HG03135 (cell line): ENCODE results near the gene ETF1.
A peak's percentile ranks its signal among the peaks of the same experiment; 100 is the strongest.

ENCODE experiments used
- ATAC-seq: cut with Tn5 transposase; IDR thresholded peaks from one replicate; pipeline ENCODE4 v1.9.1; 2021; ENCODE audit warnings: mild to moderate bottlenecking, moderate library complexity; ENCODE audit not compliant: unreplicated experiment

Gene ETF1

DNA sequence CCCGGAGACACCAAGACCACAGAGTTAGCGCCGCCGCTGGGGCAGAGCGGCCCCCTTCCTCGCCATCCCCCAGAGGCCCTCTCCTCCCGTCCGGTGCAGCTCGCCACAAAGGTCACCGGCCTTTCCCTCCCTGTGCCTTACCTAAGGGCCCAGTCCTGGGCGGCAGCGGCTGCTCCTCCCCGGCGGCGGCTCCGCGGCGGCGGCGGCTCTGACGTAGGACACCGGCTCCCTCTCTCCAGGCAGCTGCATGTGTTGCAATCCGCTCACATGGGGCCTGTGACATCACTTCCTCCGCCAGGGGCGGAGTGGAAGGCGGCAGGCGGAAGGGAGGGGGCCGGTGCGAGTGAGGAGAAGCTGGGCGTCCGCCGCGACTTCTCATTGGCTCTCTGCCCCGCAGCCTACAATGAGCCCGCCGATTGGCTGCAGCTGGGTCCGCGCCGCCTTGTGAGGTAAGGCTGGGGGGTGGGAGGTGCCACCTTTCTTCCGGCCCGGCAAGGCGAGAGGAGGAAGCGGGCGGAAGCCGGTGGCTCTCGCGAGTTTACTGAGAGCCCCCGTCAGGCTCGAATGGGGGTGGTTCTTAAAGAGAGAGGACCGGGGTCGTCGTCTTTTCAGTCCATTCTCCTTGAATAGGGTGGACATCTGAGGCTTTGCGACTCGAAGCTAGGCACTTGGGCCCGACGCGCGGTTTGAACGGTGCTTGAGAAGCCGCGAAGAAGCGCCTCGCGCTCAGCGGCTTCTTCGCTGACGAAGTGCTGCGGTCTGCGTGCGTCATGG, at the start of gene ETF1:
TSS of gene ETF1 (minus strand) at position 281 of the 774 bp plus-strand sequence. CDS start 318 bp downstream, outside the sequence.
- ATAC-seq: peak; percentile 90

GRCh38 chr5:138588013-138588788, 45.2 kb upstream of the ETF1 start:
- ATAC-seq: no peak

DNA sequence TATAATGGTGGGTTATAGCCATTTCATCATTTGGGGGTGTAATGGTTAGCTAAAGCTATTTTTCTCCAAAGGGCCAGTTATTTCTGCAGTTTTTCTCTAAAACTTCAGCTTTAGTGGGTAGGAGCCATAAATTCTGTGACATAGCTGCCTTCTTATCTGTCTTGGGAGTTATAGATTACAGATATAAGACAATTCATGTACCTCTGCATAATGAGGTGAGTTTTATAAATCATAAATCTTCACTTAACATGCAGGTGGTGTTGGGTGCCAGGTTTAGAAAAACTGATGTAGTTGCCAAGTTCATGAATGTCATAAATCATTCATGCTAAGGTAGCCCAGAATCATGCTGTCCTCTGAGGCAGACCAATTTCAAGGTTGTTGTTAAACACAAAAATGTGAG, 42.1 kb upstream of the ETF1 start:
- ATAC-seq: no peak

- no peak for ATAC-seq
Observed at GRCh38 chr5:138583984-138584637, 41.1 kb upstream of the ETF1 start.

- ATAC-seq: no peak
Observed at GRCh38 chr5:138582959-138583358, 39.9 kb upstream of the ETF1 start.

DNA sequence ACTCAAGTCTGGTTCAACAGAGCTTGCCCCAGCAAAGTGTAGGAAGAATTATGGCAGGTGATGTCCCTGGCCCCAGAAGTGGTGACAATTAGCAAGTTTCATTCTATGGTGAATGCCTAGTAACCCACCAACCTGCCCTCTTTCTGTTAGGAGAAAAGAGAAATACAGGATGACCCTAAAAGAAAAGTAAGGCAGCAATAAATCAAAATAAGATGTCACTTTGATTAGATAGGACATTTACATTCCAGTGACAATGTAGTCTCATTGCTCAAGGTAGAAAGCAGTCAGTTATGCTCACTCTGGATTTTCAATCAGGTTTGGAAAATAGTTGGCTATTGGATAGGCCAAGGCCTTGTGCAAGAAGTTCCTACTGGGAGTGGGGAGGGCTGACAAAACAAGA, 37.7 kb upstream of the ETF1 start:
- ATAC-seq: no peak

DNA sequence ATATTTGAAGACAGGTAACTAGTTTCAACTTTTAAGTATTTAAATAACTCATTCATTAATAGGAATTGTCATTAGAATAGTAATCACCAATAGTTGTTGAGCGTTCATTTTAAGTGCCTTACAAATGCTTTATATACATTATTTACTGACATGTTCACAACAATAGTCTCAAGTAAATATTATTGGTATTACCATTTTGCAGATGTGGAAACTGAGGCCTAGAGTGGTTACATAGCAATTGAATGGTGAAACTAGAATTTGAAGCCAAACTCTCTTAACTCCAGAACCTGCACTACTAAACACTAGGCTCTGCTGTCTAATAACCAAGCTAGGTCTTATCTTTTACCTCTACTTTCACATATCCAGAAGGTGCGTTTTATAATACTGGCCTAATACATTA, 37.0 kb upstream of the ETF1 start:
- no peak for ATAC-seq

- no peak for ATAC-seq
Observed at GRCh38 chr5:138579517-138579863, 36.5 kb upstream of the ETF1 start.

GRCh38 chr5:138577452-138577851, 34.4 kb upstream of the ETF1 start:
- no peak for ATAC-seq

DNA sequence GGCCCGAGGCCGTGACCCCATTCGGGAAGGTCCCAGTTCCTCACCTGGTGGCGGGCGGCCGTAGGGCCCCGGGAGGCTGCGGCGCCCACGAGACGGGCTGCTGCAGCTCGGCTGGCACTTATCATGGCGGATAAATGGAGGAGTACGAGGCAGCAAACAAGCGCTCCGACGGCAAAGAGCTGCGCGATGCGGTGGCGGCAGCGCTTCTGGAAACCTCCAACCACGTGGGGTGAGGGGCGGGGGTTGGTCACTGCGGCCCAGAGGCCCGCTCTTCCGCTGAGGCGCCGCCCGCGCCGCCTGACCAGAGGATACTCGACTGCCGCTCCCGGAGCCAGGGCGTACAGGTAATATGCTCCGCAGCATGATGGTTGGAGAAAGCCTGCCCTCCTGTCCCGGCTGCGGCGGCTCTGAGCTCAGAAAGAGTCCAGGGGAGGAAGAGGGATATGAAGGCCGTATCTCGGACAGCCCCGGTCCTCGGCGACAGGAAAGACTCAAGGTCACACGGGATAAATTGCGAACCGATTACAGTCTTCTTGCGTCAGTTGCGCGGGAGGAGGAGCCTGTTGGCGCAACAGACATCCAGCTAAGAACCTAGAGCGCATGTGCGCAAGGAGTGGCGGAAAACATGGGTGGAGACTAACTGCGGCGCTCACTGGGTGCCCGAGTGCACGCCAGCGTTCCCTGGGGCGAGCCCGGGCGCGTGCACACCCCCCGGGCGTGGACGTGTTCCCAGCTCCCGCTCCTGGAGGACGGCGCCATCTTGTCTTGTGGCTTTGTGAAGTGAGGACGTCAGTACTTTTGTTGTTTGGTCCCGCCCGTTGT, 32.4 kb upstream of the ETF1 start, which contains the start of gene HSPA9:
TSS of gene HSPA9 (minus strand) at position 208 of the 822 bp plus-strand sequence. CDS start at position 125, 83 bp downstream.
- ATAC-seq: peak; percentile 83

GRCh38 chr5:138574744-138575193, 31.7 kb upstream of the ETF1 start:
- ATAC-seq: no peak

- ATAC-seq: no peak
Observed at GRCh38 chr5:138573949-138574670, 31.1 kb upstream of the ETF1 start.

- no peak for ATAC-seq
Observed at GRCh38 chr5:138573223-138573622, 30.2 kb upstream of the ETF1 start.

- ATAC-seq: no peak
Observed at GRCh38 chr5:138570871-138571270, 27.8 kb upstream of the ETF1 start.

DNA sequence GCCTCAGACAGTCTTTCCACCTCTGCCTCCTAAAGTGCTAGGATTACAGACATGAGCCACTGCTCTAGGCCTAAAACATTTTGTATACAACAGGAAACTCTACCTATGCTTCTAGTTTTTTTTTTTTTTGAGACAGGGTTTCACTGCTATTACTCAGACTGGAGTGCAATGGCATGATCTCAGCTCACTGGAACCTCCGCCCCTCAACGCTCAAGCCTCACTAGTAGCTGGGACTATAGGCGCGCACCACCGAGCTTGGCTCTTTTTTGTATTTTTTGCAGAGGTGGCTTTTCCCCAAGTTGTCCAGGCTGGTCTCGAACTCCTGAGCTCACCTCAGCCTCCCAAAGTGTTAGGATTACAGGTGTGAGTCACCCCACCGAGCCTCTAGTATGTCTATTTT, 26.7 kb upstream of the ETF1 start:
- no peak for ATAC-seq

- no peak for ATAC-seq
Observed at GRCh38 chr5:138568061-138568824, 25.2 kb upstream of the ETF1 start.

- ATAC-seq: no peak
Observed at GRCh38 chr5:138566792-138567191, 23.8 kb upstream of the ETF1 start.

DNA sequence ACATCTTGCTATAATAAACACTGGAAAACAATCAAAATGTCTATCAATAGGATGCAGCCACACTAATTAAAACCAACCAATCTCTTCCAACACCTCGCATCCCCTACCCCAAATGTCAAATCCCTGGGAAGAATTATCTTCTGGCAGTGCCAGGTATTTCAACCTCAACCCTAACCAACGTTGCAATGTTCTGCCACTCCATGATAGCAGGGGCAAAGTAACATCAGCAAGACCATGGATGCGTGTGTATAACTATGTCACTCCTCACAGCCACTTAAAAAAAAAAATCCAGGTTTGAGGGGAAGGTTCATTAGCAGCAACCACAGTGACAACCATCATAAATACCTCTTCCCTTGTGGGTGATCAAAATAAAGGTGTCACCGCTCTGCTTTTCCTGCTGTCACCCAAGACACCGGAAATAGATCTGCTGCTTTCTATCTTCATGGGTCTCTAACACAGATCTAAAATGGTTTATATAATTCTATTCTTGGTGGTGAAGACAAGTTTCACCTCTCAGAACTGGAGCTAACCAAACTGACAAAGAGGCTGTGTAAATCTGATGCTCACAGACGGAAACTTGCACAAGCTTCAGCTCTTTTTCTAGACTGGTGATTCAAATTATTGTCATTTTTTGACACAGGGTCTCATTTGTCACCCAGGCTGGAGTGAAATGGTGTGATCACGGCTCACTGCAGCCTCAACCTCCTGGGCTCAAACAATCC, 22.2 kb upstream of the ETF1 start:
- ATAC-seq: no peak

GRCh38 chr5:138564242-138564641, 21.2 kb upstream of the ETF1 start:
- no peak for ATAC-seq
